Stimulated activated CD8-positive, alpha-beta memory T cell treated with anti-CD3 and anti-CD28 coated beads, Interleukin-15, amount 100 ng/mL, for 4 hours (primary cell): Measurements from ENCODE around the gene DNAH11.
"Not testable (repeated sequence)": the region's sequence is repeated elsewhere in the genome, so short reads cannot be mapped to it uniquely, and the experiment has no call there.

ENCODE experiments used
- DNase-seq, 2 donors: peaks; one replicate each; pipeline ENCODE4 v3.0.0-alpha.2; 2020; ENCODE audit warnings: low read depth in 2 of 2

The DNAH11 gene

GRCh38 chr7:21718391-21718790 lies 175.6 kb downstream of the DNAH11 start:
- no peak for DNase-seq

GRCh38 chr7:21719846-21720245 lies 177.0 kb downstream of the DNAH11 start:
- DNase-seq = no peak

- DNase-seq = no peak
Observed at GRCh38 chr7:21722371-21722770, 179.5 kb downstream of the DNAH11 start.

- DNase-seq = no peak
Observed at GRCh38 chr7:21724562-21724961, 181.7 kb downstream of the DNAH11 start.

GRCh38 chr7:21730399-21730798 lies 187.6 kb downstream of the DNAH11 start:
- no peak for DNase-seq

- DNase-seq = no peak
Observed at GRCh38 chr7:21731977-21732376, 189.1 kb downstream of the DNAH11 start.

GRCh38 chr7:21732956-21733355 lies 190.1 kb downstream of the DNAH11 start:
- DNase-seq = not testable (repeated sequence)

- no peak for DNase-seq
Observed at GRCh38 chr7:21733837-21734236, 191.0 kb downstream of the DNAH11 start.

- no peak for DNase-seq
Observed at GRCh38 chr7:21743493-21743892, 200.7 kb downstream of the DNAH11 start.

GRCh38 chr7:21746949-21747348 lies 204.1 kb downstream of the DNAH11 start:
- no peak for DNase-seq

- DNase-seq = no peak
Observed at GRCh38 chr7:21747806-21748205, 205.0 kb downstream of the DNAH11 start.

- DNase-seq = no peak
Observed at GRCh38 chr7:21749378-21749777, 206.5 kb downstream of the DNAH11 start.

- no peak for DNase-seq
Observed at GRCh38 chr7:21753071-21753470, 210.2 kb downstream of the DNAH11 start.

GRCh38 chr7:21754963-21755362 lies 212.1 kb downstream of the DNAH11 start:
- no peak for DNase-seq

- no peak for DNase-seq
Observed at GRCh38 chr7:21757537-21758282, 214.9 kb downstream of the DNAH11 start.

GRCh38 chr7:21758286-21758685 lies 215.4 kb downstream of the DNAH11 start:
- no peak for DNase-seq

GRCh38 chr7:21762469-21762868 lies 219.6 kb downstream of the DNAH11 start:
- DNase-seq = no peak

- no peak for DNase-seq
Observed at GRCh38 chr7:21763818-21764217, 221.0 kb downstream of the DNAH11 start.

GRCh38 chr7:21766218-21766617 lies 223.4 kb downstream of the DNAH11 start:
- no peak for DNase-seq

GRCh38 chr7:21767300-21767900 lies 224.6 kb downstream of the DNAH11 start:
- no peak for DNase-seq

GRCh38 chr7:21768279-21768678 lies 225.4 kb downstream of the DNAH11 start:
- no peak for DNase-seq

- DNase-seq = no peak
Observed at GRCh38 chr7:21771266-21771665, 228.4 kb downstream of the DNAH11 start.

- no peak for DNase-seq
Observed at GRCh38 chr7:21771906-21772610, 229.2 kb downstream of the DNAH11 start.
